NCI-H2081 treated with DMSO at 0.1 percent for 48 hours (cell line): ENCODE data around the gene KCNQ4.

Experiments
- DNase-seq: peaks from one replicate; lab custom pipeline; 2025; lab: John Stamatoyannopoulos, UW

Gene KCNQ4

DNA sequence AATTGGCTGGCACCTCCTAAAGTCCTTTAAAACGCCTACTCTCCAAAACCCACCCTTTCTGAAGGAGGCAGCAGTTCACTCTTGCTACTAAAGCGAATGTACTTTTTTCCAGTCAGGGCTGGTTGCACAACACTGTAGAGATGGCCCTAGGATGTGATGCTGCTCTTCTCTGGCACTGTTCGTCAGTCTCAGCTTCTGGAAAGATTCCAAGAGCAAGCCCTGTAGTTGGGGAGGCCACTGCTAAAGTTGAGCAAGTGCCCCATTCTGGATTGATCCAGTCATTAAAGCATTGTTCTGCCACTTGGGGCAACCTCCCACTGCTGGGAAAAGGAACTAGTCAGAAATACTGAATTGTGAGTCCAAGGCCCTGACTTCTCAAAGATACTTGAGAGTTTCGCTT is 28.5 kb upstream of the KCNQ4 start:
- no peak for DNase-seq

DNA sequence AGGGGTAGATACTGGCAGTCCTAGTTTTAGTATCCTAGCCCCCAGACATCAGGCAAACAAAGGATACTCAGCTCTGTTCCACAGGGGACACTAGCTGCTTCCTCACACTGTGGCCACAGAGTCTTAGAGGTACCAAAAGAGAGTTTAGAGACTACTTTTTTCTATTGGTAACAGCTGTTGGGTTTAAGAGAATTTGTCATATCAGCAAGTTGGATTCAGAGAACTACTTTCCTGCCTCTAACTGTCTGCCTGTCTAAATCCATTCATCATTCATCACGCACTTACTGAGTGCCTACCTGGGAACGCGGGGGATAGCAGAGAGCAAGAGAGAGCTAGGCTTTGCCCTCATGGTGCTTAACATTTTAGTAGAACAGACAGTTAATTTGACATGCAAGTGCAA is 27.1 kb upstream of the KCNQ4 start:
- no peak for DNase-seq

DNA sequence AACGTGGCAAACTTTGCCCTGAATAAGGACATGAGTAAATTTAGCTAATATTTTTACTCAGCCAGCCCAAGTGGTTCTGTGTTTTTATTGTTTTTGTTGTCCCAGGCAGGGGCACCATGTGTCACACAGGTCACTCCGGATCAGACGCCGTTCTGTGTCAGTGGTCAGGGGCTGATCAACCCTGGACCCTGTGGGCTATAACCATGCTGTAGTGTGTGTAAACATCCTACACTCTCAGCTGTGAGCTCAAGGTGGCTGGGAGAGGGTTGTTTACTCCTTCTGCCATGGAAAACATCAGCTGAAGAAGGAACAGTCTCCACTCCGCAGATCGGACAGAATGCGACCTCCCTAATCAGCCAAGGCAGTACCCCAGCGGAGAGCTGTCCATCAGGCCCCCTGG is 26.5 kb upstream of the KCNQ4 start:
- no peak for DNase-seq

DNA sequence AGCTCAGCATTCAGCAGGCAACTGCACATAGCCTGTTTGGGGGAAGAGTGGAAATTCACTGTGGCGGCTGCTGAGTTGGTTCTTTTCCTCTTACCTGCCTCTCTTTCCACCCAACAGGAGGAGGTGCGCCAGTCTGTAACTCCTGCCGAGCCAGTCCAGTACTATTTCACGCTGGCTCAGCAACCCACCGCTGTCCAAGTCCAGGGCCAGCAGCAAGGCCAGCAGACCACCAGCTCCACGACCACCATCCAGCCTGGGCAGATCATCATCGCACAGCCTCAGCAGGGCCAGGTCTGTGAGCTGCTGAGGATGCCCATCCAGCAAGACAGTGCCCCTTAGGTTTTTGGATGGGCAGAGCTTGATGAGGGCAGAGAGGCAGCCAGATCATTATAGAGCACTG is 25.6 kb upstream of the KCNQ4 start:
- DNase-seq = no peak

DNA sequence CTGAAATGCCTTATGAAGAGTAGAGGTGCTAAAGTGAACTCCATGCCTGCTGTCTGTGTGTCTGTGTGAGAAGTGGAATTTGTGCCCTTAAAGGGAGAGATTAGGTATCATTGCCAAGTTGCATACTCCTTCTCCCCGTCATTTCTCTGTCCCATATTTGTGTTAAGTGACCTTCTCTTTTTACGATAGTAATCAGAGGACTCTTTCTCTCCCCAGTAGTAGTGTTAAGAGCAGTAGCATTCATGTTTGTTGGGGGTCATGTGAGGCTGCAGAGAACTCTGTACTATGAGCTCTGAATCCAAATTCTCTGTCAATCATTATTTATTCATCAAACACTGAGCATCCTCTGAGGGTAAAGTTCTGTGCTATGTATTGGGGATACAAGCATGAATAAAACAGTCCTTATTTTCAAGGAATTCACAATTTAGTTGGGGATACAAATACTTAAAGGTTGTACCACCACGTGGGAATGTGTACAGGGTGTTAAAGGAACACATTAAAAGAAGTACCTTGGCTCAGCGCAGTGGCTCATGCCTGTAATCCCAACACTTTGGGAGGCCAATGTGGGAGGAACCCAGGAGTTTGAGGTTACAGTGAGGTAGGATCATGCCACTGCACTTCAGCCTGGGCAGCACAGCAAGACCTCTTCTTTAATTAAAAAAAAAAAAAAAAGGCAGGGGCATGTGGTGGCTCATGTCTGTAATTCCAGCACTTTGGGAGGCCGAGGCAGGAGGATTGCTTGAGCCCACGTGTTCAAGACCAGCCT is 24.8 kb upstream of the KCNQ4 start:
- DNase-seq = no peak

DNA sequence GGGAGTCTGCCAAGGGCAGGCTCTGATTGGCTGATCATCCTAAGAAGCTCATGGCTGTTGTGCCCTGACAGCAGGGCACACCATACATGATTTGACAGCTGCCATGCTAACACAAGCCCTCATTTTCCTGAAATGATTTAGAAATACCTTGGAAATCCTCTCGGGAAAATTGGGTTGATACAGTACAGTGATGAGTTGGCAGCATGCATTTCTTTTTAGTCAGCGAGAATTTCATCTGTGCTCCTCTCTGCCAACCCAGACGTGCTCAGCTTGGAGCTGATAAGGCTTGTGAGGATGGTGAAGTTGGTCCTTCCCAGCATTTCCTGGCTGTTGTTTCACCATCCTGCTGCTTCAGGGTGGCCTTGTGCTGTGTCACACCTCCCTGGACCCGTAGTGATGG is 22.6 kb upstream of the KCNQ4 start:
- DNase-seq = no peak

DNA sequence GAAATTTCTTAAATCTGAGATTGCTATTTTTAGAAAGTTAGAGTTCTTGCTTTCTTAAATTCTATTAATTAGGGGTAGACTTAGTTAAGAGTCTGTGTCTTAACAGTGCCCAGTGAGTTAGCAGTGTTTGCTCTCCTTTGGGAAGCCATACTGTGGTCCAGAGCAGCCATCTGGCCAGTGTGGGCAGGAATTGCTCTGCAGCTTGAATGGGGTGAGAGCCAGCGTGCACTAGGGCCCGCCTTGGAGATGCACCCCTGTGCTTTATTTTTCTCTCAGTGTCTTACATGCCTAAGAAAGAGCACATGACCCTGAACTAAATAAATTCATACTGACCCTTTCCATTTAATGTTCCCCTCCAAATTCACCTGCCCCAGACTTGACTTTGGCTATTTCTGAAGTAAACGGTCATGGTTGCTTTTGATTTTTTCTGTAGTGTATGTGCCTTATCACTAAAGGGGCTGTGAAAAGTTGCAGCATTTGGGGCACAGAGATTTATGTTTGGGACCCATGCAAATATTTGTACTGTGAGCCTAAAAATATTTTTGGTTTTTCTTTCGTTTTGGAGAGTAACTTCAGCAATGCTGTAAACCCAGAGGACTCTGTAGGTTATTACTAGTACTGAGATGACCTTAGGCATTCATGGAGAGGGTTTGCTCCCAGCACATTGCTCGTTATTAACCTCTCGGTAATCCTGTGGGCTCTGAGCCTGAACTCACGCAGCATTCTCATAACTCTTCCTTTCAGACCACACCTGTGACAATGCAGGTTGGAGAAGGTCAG is 21.3 kb upstream of the KCNQ4 start:
- no peak for DNase-seq

DNA sequence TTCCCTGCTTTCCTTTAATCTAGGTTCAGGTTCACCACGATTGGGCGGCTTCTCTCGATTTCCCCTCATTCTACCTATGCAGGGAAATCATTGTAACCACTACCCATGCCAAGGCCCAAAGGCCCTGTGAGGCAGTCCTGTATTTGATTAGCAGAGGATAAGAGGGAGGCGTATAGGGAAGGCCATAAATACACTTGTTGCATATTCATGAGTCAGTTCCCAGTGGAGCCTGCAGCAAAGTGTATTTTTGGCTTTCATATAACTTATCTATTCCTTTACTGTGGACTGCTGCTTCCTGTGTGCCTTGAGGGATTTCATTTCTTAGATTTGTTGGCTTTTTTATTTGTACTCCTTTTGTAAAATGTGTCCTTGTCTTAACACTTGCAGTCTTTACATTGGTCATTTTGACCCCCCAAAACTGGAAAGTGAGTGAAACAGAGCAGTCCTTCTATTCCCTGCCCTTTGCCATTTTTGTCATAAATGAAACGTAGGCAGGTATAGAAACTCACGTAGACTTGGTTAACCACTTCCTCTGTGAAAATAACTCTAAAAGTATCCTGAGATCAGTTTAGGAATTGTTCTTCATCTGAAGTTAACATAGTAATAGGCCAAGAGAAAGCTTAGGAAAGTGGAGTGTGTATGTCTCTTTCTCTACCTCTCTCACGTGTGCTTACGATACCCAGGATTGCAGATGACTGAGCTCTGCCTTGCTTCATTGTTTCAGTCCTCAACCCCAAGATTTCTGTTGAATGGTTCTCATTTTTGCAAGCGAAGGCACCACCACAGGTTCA is 19.6 kb upstream of the KCNQ4 start:
- DNase-seq = no peak

DNA sequence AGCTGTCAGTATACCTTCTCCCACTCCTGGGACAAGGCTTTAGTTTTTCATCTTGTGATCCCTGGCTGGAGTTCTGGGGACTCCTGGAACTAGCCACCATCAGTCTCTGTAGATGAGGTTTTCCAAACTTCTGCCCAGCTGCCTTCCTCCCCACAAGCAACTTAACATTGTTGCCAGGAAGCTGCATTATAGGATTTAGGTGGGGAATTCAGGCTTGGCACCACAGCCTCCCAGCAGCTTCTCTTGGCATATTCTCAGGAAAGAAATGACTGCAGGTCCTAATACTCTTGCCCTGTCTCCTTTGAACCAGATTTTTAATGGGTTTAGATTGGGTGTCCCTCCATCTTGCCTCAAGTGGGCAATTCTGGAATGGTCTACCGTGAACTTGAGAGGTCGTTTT is 18.6 kb upstream of the KCNQ4 start:
- no peak for DNase-seq

DNA sequence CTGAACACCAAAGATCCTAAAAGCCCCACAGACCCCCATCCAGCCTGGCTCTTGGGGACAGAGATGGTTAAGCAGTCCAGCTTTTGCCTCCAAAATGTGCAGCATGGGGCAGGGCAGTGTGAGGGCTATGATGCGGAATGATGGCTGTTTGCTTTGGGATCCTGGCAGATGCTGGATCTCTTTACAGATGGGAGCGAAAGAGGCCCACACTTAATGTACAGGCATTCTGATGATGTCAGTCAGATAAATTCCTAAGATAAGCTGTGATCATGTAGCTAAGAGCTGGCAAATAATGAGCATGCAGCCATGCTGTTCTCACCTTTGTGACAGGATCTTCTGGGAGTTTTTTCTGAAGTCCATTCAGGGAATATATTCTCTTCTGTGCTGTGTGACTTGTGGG is 17.6 kb upstream of the KCNQ4 start:
- no peak for DNase-seq

DNA sequence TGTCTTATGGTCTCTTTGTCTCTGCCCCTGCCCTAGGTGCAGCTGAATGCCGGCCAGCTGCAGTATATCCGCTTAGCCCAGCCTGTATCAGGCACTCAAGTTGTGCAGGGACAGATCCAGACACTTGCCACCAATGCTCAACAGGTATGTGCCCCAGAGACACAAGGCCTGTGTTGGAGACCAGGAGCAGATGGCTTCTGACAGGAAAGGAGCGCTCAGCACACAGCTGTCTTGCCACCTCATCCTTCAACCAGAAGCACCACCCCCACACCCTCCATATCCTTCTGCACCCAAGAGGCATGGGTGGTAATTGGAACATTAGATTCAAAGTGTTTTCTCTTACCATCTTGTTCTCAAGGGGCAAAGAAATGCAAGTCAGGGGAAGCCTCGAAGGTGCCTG is 17.0 kb upstream of the KCNQ4 start:
- no peak for DNase-seq

DNA sequence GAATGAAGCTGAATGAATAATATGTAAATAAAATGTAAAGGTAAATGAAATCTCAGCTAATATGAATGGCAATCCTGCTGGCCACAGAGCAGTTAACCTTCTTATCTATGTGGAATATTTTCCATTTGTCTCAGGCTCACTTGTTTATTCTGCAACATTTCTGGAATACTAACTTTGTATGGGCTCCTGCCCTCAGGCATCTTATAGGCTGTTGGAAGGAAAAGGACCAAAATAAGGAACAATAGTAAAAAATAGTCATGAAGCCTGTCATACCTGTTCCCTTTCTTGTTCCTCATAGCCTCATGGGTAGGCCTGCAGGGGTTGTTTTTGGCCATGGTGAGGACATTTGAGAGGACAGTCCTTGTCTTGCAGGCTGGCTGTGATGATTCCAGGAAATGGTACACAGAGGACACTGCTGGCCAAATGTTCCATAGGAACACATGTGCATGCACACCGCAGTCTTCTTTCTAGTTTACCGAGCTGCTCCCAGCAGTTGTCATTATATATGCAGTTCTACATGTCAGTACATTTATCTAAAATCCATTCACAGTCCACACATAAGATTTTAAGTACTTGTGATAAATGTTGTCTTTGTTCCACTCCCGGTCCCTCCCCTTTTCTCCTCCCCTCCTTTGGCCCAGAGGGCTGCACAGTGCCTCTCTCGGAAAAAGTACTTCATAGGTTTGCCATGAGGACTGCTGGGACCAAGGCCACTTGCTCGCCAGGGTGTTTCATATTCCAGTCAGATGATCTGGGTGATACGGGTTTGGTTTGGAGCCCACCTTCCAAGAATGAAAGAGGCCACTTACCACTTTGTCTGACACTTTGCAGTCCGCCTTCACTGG is 15.2 kb upstream of the KCNQ4 start:
- DNase-seq = no peak

DNA sequence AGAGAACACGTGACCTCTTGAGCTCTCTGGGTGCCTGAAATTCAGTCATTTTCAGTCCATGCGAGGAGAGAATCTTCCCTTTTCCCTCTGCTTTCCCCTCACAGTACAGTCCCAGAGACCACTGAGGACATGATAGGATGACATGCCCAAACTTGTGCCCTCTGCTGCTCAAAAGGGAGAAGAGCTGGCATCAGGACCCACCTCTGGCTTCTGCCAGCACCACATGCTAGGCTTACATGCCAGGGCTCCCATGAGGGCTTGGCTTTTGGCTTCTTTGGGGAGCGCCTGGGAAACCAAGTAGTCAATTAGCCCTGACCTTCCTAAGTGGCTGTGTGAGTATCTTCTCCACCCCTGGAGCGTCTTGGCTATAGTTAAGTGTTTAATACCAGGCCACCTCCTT is 13.8 kb upstream of the KCNQ4 start:
- no peak for DNase-seq

DNA sequence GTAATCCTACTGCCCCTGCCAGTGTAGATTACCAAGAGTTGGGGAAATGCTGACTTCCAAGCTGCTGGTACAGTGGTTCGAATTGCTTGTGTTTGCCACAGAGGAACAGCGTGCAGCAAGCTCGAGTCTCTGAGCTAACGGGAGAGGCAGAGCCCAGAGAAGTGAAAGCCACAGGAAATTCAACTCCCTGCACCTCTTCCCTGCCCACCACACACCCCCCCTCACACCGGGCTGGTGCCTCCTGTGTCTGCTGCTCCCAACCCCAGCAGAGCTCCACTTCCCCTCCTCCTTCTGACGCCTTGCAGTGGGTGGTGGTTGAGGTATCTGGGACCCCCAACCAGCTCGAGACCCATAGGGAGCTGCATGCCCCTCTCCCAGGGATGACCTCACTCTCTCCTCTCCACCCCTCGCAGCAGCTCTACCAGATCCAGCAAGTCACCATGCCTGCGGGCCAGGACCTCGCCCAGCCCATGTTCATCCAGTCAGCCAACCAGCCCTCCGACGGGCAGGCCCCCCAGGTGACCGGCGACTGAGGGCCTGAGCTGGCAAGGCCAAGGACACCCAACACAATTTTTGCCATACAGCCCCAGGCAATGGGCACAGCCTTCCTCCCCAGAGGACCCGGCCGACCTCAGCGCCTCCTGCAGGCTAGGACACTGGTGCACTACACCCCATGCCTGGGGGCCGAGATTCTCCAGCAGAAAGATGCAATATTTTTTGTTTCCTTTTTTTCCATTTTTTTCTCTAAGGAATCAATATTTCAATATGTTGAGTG is 13.1 kb upstream of the KCNQ4 start:
- no peak for DNase-seq

DNA sequence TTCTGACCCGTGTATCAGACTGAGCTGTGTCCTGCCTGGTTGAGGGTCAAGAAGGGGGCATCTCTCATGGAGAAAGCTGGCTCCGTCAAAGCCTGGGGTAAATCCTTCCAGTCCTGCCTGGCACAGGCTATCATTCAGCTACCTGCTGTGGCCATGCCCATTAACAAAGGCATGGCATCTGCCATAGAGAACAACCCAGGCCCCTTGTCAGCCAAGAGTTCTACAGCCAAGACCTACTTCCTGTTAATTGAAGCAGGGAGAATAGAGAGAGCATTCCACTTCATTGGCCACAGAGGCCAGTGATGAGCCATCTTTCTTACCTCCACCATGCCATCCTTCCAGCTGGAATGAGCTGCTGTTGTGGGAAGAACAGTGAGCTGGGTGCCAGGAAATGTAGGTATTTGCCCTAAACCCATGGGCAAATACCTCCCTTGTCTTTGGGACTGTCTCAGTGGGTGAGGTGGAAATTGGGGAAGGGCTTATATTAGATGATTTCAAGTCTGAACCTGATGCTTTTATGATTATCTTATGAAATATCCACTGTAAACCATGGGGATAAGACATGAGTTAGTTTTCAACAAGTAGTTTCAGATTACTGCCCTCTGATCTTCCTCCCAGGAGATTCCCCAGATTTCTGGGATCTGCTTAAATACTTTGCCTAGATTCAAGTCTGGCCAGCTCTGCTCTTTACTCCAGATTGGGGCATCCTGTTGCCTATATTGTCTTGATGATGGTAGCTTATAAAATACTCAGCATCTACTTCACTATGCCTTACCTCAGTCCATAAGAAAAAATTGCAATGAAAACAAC is 11.2 kb upstream of the KCNQ4 start:
- DNase-seq = no peak

DNA sequence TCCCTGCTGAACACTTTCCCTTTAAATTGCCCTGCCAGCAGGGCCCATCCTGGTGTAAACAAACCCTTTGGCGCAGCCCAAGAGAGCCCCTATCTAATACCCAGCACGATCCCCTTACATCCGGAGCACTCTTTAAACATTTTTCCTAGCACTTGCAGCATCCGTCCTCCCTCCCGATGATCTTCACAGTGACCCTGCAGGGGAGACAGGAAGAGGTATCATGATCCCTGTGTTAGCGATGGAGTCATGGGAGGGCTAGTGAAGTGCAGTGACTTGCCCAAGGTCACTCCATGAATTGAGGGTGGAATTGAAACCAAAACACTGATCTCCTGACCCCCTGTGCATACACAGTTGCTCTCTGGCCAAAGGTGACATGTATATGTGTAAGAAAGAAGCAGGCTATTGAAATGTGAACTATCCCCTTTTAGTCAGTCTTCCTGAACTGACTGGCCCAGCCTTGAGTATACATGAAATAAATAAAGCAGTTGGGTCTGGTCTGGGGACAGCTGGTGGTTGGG is 9.8 kb upstream of the KCNQ4 start:
- DNase-seq = peak; percentile 16

DNA sequence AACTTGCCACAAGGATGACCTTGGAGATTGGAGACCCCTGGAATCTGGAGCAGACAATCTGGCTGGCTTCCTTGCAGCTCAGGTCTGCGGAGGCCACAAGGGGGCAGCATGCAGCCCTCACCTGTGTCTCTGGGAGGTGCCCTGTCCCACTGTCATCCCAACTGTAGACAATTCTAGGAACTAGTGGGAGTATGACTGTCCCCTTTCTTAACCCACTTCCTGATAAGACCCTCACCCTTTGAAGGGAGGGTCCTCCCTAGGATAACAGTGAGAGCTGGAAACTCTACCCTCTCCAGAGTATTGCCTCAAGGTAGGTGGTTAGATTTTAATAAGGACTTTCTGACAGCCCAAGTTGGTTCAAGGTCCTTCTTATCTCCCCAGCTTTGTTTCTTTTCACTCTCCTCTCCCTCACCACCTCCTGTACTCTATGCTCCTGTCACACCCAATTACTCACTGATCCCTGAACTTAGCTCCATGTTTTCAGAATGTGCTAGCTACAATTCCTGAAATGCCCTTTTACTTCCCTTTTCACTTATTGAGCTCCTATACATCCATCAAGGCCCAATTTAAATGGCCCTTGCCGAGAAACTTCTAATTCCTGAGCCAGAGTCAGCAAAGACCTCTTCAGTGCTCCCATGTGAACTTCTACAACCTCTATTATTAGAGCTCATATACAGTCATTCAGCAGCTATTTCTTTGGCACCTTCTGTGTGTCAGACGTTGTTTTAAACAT is 9.2 kb upstream of the KCNQ4 start:
- DNase-seq = no peak

DNA sequence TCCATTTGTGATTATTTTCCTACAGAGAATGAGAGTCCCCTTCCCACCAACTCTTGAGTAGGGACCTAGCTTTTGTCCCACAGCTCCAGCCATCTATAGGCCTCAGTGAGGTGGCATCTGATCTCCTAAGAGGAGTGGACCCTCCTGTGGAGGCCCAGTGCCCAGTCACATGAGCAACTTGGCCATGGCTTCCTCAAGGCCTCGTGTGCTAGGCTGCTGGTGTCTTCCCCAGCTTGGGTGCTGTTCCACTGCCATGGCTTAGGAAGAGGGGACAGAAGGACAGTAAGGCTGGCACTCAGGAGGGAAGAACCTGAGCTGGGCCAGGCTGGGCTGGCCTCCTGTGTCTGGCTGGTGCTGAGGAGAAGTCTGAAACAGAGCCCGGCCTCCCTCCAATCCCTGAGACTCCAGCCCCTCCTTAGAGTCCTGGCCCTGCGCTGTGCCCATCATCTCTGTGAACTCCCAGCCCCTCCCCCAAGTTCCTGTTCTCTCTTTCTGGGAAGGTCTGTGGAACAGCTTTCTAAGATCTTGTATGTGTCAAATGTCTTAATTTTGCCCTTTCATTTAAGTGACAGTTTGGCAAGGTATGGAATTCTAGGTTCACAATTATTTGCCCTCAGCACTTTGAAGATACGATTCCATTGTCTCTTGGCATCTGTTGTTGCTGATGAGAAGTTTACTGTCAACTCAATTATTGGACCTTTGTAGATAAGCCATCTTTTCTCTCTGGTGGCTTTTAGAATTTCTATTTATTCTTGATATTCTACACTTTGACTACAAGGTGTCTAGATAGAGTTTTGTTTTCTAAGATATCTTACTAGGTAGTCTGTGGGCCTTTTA is 7.1 kb upstream of the KCNQ4 start:
- DNase-seq = no peak
